Ishikawa (cell line): ENCODE data around the gene FCHSD2.

Experiments
- CEBPB ChIP-seq: IDR thresholded peaks from 2 replicates; pipeline ENCODE4 v1.6.1; 2012
- CREB1 ChIP-seq: IDR thresholded peaks from 2 replicates; pipeline ENCODE4 v1.6.1; 2012; ENCODE audit warnings: low read depth
- EGR1 ChIP-seq: IDR thresholded peaks from 2 replicates; pipeline ENCODE4 v1.6.1; 2012
- EP300 ChIP-seq: IDR thresholded peaks from 2 replicates; pipeline ENCODE4 v1.6.1; 2012; ENCODE audit warnings: borderline replicate concordance
- FOXM1 ChIP-seq: IDR thresholded peaks from 2 replicates; pipeline ENCODE4 v1.6.1; 2012; ENCODE audit warnings: low read depth, borderline replicate concordance
- RAD21 ChIP-seq: IDR thresholded peaks from 2 replicates; pipeline ENCODE4 v1.6.1; 2012; ENCODE audit warnings: low read depth
- TCF12 ChIP-seq: IDR thresholded peaks from 2 replicates; pipeline ENCODE4 v1.6.1; 2012; ENCODE audit warnings: low read depth
- USF1 ChIP-seq: IDR thresholded peaks from 2 replicates; pipeline ENCODE4 v1.6.1; 2012
- ZBTB7A ChIP-seq: IDR thresholded peaks from 2 replicates; pipeline ENCODE4 v1.6.1; 2012; ENCODE audit warnings: low read depth
- TF ChIP-seq, protein P1 (sequence below): IDR thresholded peaks from 2 replicates; pipeline ENCODE4 v1.6.1; 2012

GRCh38 chr11:73077454-73077853 is 64.7 kb downstream of the FCHSD2 start:
- TF ChIP-seq ZBTB7A (no peak), EP300 (no peak), USF1 (no peak), TCF12 (no peak), EGR1 (no peak), RAD21 (no peak), CREB1 (no peak), CEBPB (no peak), FOXM1 (no peak)
- TF ChIP-seq, protein P1, sequence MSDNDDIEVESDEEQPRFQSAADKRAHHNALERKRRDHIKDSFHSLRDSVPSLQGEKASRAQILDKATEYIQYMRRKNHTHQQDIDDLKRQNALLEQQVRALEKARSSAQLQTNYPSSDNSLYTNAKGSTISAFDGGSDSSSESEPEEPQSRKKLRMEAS = no peak
